ENCODE data around the gene UBA52.
"Not testable (repeated sequence)": the region's sequence is repeated elsewhere in the genome, so short reads cannot be mapped to it uniquely, and the experiment has no call there.

The UBA52 gene

DNA sequence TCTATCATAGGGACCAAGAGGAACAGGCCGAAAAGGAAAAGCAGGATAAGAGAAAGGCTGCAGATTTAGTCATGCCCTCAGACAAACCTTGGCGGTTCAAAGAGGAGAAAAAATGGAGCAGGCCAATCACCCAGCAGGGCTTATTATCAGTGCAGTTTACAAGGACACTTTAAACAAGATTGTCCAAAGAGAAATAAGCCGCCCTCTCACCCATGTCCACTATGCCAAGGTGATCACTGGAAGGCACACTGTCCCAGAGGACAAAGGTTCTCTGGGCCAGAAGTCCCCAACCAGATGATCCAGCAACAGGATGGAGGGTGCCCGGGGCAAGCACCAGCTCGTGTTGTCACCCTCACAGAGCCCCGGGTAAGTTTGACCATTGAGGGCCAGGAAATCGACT is 8.7 kb downstream of the UBA52 start:
- no peak overlapping the region for H3K4me3 ChIP-seq (ENCODE audit: low read depth, low read length)
- H3K36me3 ChIP-seq (ENCODE audit: insufficient read depth, low read length) = peaks cover 6% of the 10 kb centered on the region; the same call in 1 of the 2 replicates
- H3K27ac ChIP-seq (ENCODE audit: low read depth, low read length) = no peak overlapping the region
- H3K79me2 ChIP-seq (ENCODE audit: control insufficient read depth, insufficient read depth, low read length, unreplicated experiment) = no peaks in the 10 kb centered on the region
- no peaks in the 10 kb centered on the region for H3K27me3 ChIP-seq (ENCODE audit: insufficient read depth, low read length)
- H3K4me1 ChIP-seq (ENCODE audit: control insufficient read depth, insufficient read depth, low read length, unreplicated experiment) = no peaks in the 10 kb centered on the region
- H2AFZ ChIP-seq (ENCODE audit: low read length, unreplicated experiment) = no peak overlapping the region

DNA sequence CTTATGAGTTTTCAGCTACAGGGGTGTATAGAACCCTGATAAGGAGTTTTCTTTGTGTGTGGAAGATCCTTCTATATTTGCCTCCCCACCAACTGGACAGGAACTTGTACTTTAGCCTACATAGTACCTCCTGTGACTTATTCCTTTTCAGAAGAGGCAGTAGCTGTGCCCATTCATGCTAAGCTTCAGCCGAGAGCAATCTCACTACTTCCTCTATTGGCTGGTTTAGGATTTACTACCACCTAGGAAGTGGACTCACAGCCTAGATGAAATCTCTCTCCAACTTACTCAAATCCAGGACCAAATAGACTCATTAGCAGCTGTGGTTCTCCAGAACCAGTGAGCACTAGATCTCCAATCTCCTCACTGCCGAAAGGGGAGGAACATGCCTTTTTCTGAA is 14.6 kb downstream of the UBA52 start:
- Histone ChIP-seq H3K27ac (ENCODE audit: low read depth, low read length) (no peak overlapping the region), H3K36me3 (ENCODE audit: insufficient read depth, low read length) (no peaks in the 10 kb centered on the region), H3K27me3 (ENCODE audit: insufficient read depth, low read length) (no peaks in the 10 kb centered on the region), H3K4me3 (ENCODE audit: low read depth, low read length) (no peak overlapping the region), H3K4me1 (ENCODE audit: control insufficient read depth, insufficient read depth, low read length, unreplicated experiment) (peaks cover 5% of the 10 kb centered on the region), H3K79me2 (ENCODE audit: control insufficient read depth, insufficient read depth, low read length, unreplicated experiment) (no peaks in the 10 kb centered on the region), H2AFZ (ENCODE audit: low read length, unreplicated experiment) (no peak overlapping the region)

DNA sequence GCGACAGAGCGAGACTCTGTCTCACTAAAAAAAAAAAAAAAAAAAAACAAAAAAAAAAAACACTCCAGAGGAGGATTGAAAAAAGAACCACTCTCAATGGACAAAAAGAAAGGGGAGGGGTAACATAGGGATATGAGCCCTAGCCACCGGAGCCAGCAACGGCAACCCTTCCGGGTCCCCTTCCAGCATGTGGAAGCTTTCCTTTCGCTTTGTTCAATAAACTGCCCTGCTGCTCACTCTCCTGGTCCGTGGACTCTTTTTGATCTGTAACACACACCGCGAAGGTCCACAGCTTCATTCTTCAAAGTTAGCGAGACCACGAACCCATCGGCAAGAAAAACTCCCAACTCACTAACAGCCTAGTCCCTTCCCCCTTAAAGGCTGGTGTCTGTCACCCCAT is 15.9 kb downstream of the UBA52 start:
- Histone ChIP-seq H3K79me2 (ENCODE audit: control insufficient read depth, insufficient read depth, low read length, unreplicated experiment) (no peaks in the 10 kb centered on the region), H2AFZ (ENCODE audit: low read length, unreplicated experiment) (no peak overlapping the region), H3K4me3 (ENCODE audit: low read depth, low read length) (peak overlapping the region; percentile 89), H3K36me3 (ENCODE audit: insufficient read depth, low read length) (no peaks in the 10 kb centered on the region), H3K27me3 (ENCODE audit: insufficient read depth, low read length) (no peaks in the 10 kb centered on the region), H3K4me1 (ENCODE audit: control insufficient read depth, insufficient read depth, low read length, unreplicated experiment) (peaks cover 5% of the 10 kb centered on the region), H3K27ac (ENCODE audit: low read depth, low read length) (no peak overlapping the region)

DNA sequence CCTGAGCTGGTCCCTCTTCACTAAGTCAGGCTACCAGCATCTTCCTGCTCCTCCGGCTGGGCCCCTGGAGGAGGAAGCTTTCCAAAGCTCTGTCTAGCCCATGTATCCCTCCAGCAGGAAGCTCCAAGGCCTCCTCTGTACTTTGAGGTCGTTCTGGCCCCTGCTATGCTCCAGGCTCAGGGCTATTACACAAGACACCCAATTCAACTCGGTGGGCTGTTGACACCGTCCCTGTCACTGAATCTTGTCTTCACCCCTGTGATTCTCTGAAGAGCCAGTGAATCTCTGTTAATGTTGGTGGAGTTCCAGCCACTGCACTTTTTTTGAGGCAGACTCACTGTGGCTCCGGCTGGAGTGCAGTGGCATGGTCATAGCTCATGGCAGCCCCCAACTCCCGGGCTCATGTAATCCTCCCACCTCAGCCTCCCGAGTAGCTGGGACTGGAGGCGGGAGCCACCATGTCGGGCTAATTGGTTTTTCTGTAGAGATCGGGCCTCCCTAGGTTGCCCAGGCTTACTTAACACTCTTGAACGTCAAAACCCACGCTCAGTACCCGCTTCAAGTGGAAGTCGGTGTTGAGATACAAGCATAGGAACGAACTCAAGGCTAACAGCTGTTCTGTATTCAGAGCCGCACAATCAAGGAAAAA is 16.4 kb downstream of the UBA52 start:
- Histone ChIP-seq H3K4me3 (ENCODE audit: low read depth, low read length) (peak overlapping the region; percentile 89), H3K36me3 (ENCODE audit: insufficient read depth, low read length) (no peaks in the 10 kb centered on the region), H3K27me3 (ENCODE audit: insufficient read depth, low read length) (no peaks in the 10 kb centered on the region), H3K4me1 (ENCODE audit: control insufficient read depth, insufficient read depth, low read length, unreplicated experiment) (peaks cover 5% of the 10 kb centered on the region), H2AFZ (ENCODE audit: low read length, unreplicated experiment) (peak overlapping the region; percentile 83), H3K27ac (ENCODE audit: low read depth, low read length) (peak overlapping the region; percentile 64), H3K79me2 (ENCODE audit: control insufficient read depth, insufficient read depth, low read length, unreplicated experiment) (no peaks in the 10 kb centered on the region)

DNA sequence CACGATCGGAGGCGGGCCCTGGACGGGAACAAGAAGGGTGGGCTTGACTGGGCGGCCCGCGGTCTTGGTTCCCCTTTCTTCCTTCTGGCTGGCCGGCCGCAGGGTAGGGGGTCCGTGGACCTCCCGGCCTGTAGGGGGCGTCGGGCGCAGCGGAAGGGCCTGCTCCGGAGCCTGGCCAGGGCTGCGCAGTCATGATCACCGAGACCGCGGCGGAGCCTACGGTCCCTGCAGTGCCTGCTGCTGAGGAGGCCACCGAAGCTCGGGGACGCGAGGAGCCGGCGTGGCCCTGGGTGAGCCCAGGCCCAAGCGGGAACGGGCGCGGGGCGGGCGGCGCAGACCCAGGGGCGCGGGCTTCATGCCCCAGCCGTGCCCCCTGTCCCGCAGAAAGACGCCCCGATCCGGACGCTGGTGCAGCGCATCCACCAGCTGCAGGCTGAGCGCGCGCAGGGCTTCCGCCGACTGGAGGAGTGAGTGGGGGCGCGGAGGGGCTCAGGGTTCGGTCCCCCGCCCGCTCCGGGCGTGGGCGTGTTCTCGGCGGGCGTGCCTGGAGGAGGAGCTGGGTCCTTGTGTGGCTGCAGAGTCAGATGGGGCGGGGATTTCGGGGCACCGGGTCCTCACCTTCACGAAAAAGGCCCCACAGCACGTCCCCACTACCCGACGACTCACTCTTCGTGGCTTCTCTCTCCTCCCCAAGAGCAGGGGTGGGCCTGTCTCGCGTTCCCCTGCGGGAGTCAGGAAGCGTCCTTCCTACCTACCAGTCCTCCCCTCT is 17.1 kb downstream of the UBA52 start, which contains the start of gene REX1BD:
TSS of gene REX1BD (plus strand) at position 188 of the 769 bp plus-strand sequence. CDS start at position 192, 4 bp downstream.
- Histone ChIP-seq H3K4me1 (ENCODE audit: control insufficient read depth, insufficient read depth, low read length, unreplicated experiment) (peaks cover 5% of the 10 kb centered on the region), H3K27ac (ENCODE audit: low read depth, low read length) (peak within 1 kb of the TSS; percentile 64), H3K4me3 (ENCODE audit: low read depth, low read length) (peak within 1 kb of the TSS; percentile 89), H3K36me3 (ENCODE audit: insufficient read depth, low read length) (no peaks in the 10 kb centered on the region), H3K79me2 (ENCODE audit: control insufficient read depth, insufficient read depth, low read length, unreplicated experiment) (no peaks in the 10 kb centered on the region), H3K27me3 (ENCODE audit: insufficient read depth, low read length) (no peaks in the 10 kb centered on the region), H2AFZ (ENCODE audit: low read length, unreplicated experiment) (peak within 1 kb of the TSS; percentile 87)

DNA sequence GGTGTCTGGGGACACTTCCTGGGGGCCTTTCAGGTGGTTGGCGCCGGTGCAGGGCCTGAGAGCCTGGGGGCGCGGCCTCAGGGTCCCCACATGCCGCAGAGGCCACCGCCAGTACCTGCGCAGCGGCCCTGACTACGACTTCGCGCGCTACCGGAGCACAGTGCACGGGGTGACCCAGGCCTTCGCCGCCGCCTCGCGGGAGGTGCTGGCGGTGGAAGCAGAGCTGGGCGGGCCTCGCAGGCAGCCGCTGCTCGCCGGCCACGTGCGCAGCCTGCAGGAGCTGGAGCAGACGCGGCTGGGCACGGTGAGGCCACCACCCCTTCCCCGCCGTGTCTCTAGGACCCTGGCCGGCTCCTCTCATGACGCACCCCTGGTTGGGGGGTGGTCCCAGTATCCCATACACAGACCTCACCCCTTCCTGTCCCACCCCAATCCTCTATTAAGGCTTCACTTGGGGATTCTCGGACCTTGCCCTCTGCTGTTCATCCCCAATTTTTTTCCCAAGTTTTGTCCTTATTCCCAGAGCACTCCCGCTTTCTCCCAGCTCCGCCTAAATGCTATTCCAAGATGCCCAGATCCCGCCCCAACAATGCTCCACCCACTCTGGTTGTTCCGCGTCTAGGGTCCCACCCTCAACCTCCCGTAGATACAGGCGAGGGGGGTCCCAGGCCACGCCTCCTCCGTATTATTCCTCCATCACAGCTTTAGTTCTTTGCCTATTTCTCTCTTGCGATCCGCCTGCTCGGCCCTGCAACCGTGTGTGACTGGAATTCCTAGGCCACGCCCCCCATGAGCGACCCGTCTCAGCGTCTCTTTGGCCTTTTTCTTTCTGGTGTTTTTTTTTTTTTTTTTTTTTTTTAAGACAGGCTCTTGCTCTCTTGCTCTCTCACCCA is 18.0 kb downstream of the UBA52 start:
- no peaks in the 10 kb centered on the region for H3K79me2 ChIP-seq (ENCODE audit: control insufficient read depth, insufficient read depth, low read length, unreplicated experiment)
- H3K4me3 ChIP-seq (ENCODE audit: low read depth, low read length) = peak overlapping the region; percentile 89
- peak overlapping the region; percentile 64 for H3K27ac ChIP-seq (ENCODE audit: low read depth, low read length)
- no peaks in the 10 kb centered on the region for H3K36me3 ChIP-seq (ENCODE audit: insufficient read depth, low read length)
- peaks cover 5% of the 10 kb centered on the region for H3K4me1 ChIP-seq (ENCODE audit: control insufficient read depth, insufficient read depth, low read length, unreplicated experiment)
- H2AFZ ChIP-seq (ENCODE audit: low read length, unreplicated experiment) = peak overlapping the region; percentile 87
- no peaks in the 10 kb centered on the region for H3K27me3 ChIP-seq (ENCODE audit: insufficient read depth, low read length)

DNA sequence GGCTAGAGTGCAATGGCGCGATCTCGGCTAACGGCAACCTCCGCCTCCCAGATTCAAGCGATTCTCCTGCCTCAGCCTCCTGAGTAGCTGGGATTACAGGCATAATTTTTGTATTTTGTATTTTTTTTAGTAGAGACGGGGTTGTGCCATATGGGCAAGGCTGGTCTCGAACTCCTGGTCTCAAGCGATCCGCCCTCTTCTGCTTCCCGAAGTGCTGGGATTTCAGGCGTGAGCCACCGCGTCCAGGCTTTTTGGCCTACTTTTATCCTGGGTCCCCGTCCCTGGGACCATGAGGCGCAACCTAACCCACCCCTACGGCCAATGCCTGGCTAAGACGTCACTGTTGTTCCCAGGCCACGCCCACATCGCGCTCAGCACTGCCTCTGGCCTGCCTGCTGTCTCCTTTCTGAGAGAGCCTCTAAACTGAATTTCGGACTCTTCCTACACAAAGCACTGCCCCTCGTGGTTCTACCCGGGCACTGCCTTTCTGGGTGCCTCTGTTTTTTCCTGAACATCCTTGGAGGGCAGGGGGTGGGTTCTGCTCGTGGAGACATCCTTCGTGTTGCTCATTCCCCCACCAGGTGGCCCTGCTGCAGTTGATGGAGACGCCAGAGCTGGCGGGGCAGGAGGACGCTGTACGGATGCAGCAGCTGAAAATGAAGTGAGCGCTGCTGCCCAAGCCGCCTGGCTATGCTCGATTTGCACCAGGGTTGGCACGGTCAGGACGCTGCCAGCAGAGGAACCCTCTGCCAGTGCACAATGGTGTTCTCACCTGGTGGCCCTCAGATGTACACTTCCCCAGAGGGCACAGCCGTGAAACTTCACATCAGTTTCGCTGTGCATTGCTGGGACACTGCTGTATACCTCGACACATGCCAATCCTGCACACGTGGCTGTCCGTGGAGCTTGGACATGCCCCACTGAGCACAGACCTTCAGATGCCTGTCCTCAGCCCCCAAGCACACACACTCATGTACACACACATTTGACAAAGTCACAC is 18.9 kb downstream of the UBA52 start:
- H3K4me1 ChIP-seq (ENCODE audit: control insufficient read depth, insufficient read depth, low read length, unreplicated experiment) = peaks cover 5% of the 10 kb centered on the region
- H3K27ac ChIP-seq (ENCODE audit: low read depth, low read length) = no peak overlapping the region
- no peaks in the 10 kb centered on the region for H3K27me3 ChIP-seq (ENCODE audit: insufficient read depth, low read length)
- peak overlapping the region; percentile 89 for H3K4me3 ChIP-seq (ENCODE audit: low read depth, low read length)
- H2AFZ ChIP-seq (ENCODE audit: low read length, unreplicated experiment) = no peak overlapping the region
- H3K79me2 ChIP-seq (ENCODE audit: control insufficient read depth, insufficient read depth, low read length, unreplicated experiment) = no peaks in the 10 kb centered on the region
- no peaks in the 10 kb centered on the region for H3K36me3 ChIP-seq (ENCODE audit: insufficient read depth, low read length)

DNA sequence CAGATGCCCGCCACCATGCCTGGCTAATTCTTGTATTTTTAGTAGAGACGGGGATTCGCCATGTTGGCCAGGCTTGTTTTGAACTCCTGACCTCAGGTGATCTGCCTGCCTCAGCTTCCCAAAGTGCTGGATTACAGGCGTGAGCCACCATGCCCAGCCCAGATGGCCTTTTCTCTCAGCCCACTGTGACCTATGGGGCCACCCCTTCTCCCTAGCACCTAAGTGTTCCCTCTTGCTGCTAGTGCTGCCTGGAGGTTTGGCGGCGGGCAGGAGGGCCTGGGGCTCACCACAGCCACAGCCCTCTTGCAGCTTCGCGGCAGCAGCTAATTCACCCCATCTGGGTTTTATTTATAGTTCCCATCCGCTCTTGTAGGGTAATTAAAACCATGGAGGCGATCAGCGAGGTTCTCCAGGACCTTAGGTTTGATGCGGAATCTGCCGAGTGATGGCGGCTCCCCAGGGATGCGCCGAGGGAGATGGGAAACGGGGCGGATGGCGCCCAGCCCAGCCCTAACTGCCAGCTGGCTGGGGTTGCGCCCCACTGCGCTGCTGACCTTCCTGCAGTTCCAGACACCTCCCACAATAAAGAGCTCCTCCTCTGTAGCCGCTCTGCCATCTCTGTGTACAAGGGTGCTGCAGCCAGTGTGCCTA is 20.2 kb downstream of the UBA52 start:
- H2AFZ ChIP-seq (ENCODE audit: low read length, unreplicated experiment) = no peak overlapping the region
- no peak overlapping the region for H3K4me3 ChIP-seq (ENCODE audit: low read depth, low read length)
- H3K36me3 ChIP-seq (ENCODE audit: insufficient read depth, low read length) = no peaks in the 10 kb centered on the region
- H3K4me1 ChIP-seq (ENCODE audit: control insufficient read depth, insufficient read depth, low read length, unreplicated experiment) = peaks cover 5% of the 10 kb centered on the region
- no peak overlapping the region for H3K27ac ChIP-seq (ENCODE audit: low read depth, low read length)
- no peaks in the 10 kb centered on the region for H3K79me2 ChIP-seq (ENCODE audit: control insufficient read depth, insufficient read depth, low read length, unreplicated experiment)
- no peaks in the 10 kb centered on the region for H3K27me3 ChIP-seq (ENCODE audit: insufficient read depth, low read length)

DNA sequence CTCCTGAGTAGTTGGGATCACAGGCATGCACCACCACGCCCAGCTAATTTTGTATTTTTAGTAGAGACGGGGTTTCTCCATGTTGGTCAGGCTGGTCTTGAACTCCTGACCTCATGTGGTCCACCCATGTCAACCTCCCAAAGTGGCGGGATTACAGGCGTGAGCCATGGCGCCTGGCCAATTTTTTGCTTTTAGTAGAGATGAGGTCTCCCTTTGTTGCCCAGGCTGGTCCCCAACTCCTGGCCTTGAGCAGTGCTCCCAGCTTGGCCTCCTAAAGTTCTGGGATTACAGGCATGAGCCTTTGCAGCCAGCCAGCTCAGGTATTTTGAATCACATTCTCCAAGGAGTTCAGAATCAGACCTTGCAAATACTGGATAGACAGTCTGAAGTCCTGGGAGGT is 21.1 kb downstream of the UBA52 start:
- not testable (repeated sequence) for H3K4me1 ChIP-seq (ENCODE audit: control insufficient read depth, insufficient read depth, low read length, unreplicated experiment); H3K27me3 ChIP-seq (ENCODE audit: insufficient read depth, low read length); H3K27ac ChIP-seq (ENCODE audit: low read depth, low read length)

More for the DNA sequence above, 21.1 kb downstream of the UBA52 start:
- H3K4me3 ChIP-seq (ENCODE audit: low read depth, low read length); H3K36me3 ChIP-seq (ENCODE audit: insufficient read depth, low read length); H2AFZ ChIP-seq (ENCODE audit: low read length, unreplicated experiment); H3K79me2 ChIP-seq (ENCODE audit: control insufficient read depth, insufficient read depth, low read length, unreplicated experiment): not testable (repeated sequence)
